ENCODE measurements around the gene PPP3CA. TPM values are rescaled to one million over a fixed set of nuclear protein-coding genes. Genes with fewer than 3 reads are reported as not detected.

PPP3CA gene
- total RNA-seq, 1 experiment from 2014 or later, result 31.0 TPM

- CTCF ChIA-PET, result no interaction called here
- intact Hi-C loops (cut with micrococcal nuclease; ENCODE audit: unreplicated experiment) (no loop called here), in situ Hi-C loops (cut with HindIII; ENCODE audit: low pct_unique_long_range_greater_than_20kb, low sequenced_read_pairs) (no loop called here)
- H3K27ac ChIP-seq (ENCODE audit: low read length), result no peak overlapping the region
- ATAC-seq, result no peak
- TF ChIP-seq REST (IDR thresholded peaks at IDR 0.05; ENCODE audit: insufficient read depth in 1 of 2, low read depth in 2 of 2, low read length in 1 of 2), result no peak
- TF ChIP-seq TCF7L2 (IDR thresholded peaks at IDR 0.05; ENCODE audit: low read depth, low read length), result no peak
- no peak for TF ChIP-seq CTCF (IDR thresholded peaks at IDR 0.05)
- no peak for TF ChIP-seq POLR2AphosphoS5 (IDR thresholded peaks at IDR 0.05; ENCODE audit: low read depth, low read length)
- TF ChIP-seq SIN3A (IDR thresholded peaks at IDR 0.05; ENCODE audit: borderline replicate concordance, insufficient read depth, low read depth, low read length), result no peak
- DNase-seq (ENCODE audit: low read depth, low spot score), result no peak
- no peaks in the 10 kb centered on the region for H3K27me3 ChIP-seq (ENCODE audit: control insufficient read depth, insufficient read depth, low read length)
- no TSS peak for BruUV-seq (replicated peaks)
- H3K4me3 ChIP-seq (ENCODE audit: low read depth in 2 of 2, low read length in 2 of 2), result no peak overlapping the region
- no peaks in the 10 kb centered on the region for H3K36me3 ChIP-seq (ENCODE audit: control insufficient read depth, insufficient read depth, low read length)
- POLR2A ChIA-PET, result no interaction called here
- no peaks in the 10 kb centered on the region for H3K9me3 ChIP-seq (ENCODE audit: control insufficient read depth, insufficient read depth, low read depth, low read length)
- no peaks in the 10 kb centered on the region for H3K4me1 ChIP-seq (ENCODE audit: control insufficient read depth, insufficient read depth, low read length)
Observed at GRCh38 chr4:101274888-101275752, 72.2 kb downstream of the PPP3CA start.

GRCh38 chr4:101271516-101271915, 75.8 kb downstream of the PPP3CA start:
- CTCF ChIA-PET, result no interaction called here
- intact Hi-C loops (cut with micrococcal nuclease; ENCODE audit: unreplicated experiment), result no loop called here
- Histone ChIP-seq H3K36me3 (ENCODE audit: control insufficient read depth, insufficient read depth, low read length) (no peaks in the 10 kb centered on the region), H3K9me3 (ENCODE audit: control insufficient read depth, insufficient read depth, low read depth, low read length) (no peaks in the 10 kb centered on the region), H3K27me3 (ENCODE audit: control insufficient read depth, insufficient read depth, low read length) (no peaks in the 10 kb centered on the region), H3K4me1 (ENCODE audit: control insufficient read depth, insufficient read depth, low read length) (no peaks in the 10 kb centered on the region), H3K27ac (ENCODE audit: low read length) (no peak overlapping the region), H3K4me3 (ENCODE audit: low read depth in 2 of 2, low read length in 2 of 2) (no peak overlapping the region)
- no TSS peak for BruUV-seq (replicated peaks)
- ATAC-seq, result no peak
- TF ChIP-seq SIN3A (IDR thresholded peaks at IDR 0.05; ENCODE audit: borderline replicate concordance, insufficient read depth, low read depth, low read length) (no peak), REST (IDR thresholded peaks at IDR 0.05; ENCODE audit: insufficient read depth in 1 of 2, low read depth in 2 of 2, low read length in 1 of 2) (peak; percentile 65 to 78; a peak in 3 of 4 replicates)
- no peak for DNase-seq (ENCODE audit: low read depth, low spot score)
- in situ Hi-C loops (cut with HindIII; ENCODE audit: low pct_unique_long_range_greater_than_20kb, low sequenced_read_pairs), result no loop called here
- POLR2A ChIA-PET, result no interaction called here
